Stimulated activated CD8-positive, alpha-beta memory T cell treated with anti-CD3 and anti-CD28 coated beads, Interleukin-4, amount 100 ng/mL, for 24 hours (primary cell): ENCODE results near the gene RAPGEF2.
"Not testable (repeated sequence)": the region's sequence is repeated elsewhere in the genome, so short reads cannot be mapped to it uniquely, and the experiment has no call there.

Source experiments
- DNase-seq: peaks from one replicate; pipeline ENCODE4 v3.0.0-alpha.2; 2020; ENCODE audit warnings: low read depth

Gene RAPGEF2

GRCh38 chr4:159240687-159241086 is 137.8 kb downstream of the RAPGEF2 start:
- DNase-seq: no peak

GRCh38 chr4:159242427-159242826 is 139.5 kb downstream of the RAPGEF2 start:
- DNase-seq: no peak

GRCh38 chr4:159248384-159249178 is 145.7 kb downstream of the RAPGEF2 start:
- DNase-seq: no peak

- DNase-seq: no peak
These were observed 148.0 kb downstream of the RAPGEF2 start for GRCh38 chr4:159250751-159251325.

GRCh38 chr4:159251580-159251979 is 148.7 kb downstream of the RAPGEF2 start:
- DNase-seq: not testable (repeated sequence)

GRCh38 chr4:159252491-159252890 is 149.6 kb downstream of the RAPGEF2 start:
- no peak for DNase-seq

GRCh38 chr4:159256037-159256436 is 153.2 kb downstream of the RAPGEF2 start:
- no peak for DNase-seq

GRCh38 chr4:159258889-159259560 is 156.1 kb downstream of the RAPGEF2 start:
- no peak for DNase-seq

GRCh38 chr4:159264057-159264456 is 161.2 kb downstream of the RAPGEF2 start:
- DNase-seq: no peak

GRCh38 chr4:159266981-159267868 is 164.3 kb downstream of the RAPGEF2 start:
- no peak for DNase-seq

- no peak for DNase-seq
These were observed 165.0 kb downstream of the RAPGEF2 start for GRCh38 chr4:159267869-159268285.

GRCh38 chr4:159268607-159269006 is 165.7 kb downstream of the RAPGEF2 start:
- DNase-seq: no peak

GRCh38 chr4:159269116-159269515 is 166.2 kb downstream of the RAPGEF2 start:
- no peak for DNase-seq

GRCh38 chr4:159269956-159270355 is 167.1 kb downstream of the RAPGEF2 start:
- DNase-seq: no peak

GRCh38 chr4:159271856-159272255 is 169.0 kb downstream of the RAPGEF2 start:
- no peak for DNase-seq

- DNase-seq: no peak
These were observed 169.6 kb downstream of the RAPGEF2 start for GRCh38 chr4:159272273-159273140.

GRCh38 chr4:159273141-159273438 is 170.2 kb downstream of the RAPGEF2 start:
- DNase-seq: no peak

GRCh38 chr4:159273841-159274240 is 171.0 kb downstream of the RAPGEF2 start:
- DNase-seq: no peak

- no peak for DNase-seq
These were observed 175.5 kb downstream of the RAPGEF2 start for GRCh38 chr4:159278399-159278798.

GRCh38 chr4:159279084-159279483 is 176.2 kb downstream of the RAPGEF2 start:
- no peak for DNase-seq

GRCh38 chr4:159280442-159281172 is 177.7 kb downstream of the RAPGEF2 start:
- DNase-seq: no peak
